PC-3 (cell line): Measurements from ENCODE around the gene CAB39L. TPM values are rescaled to one million over a fixed set of nuclear protein-coding genes. Genes with fewer than 3 reads are reported as not detected.

ENCODE experiments used
- ATAC-seq: fragments of 200-7000 bp; cut with Tn5 transposase; 2 replicates; pipeline ENCODE4 v1.9.1; 2020; ENCODE audit warnings: mild to moderate bottlenecking, moderate library complexity
- BruUV-seq: library from RNA; stranded (reverse); fragments of 400-500 nt; replicated peaks from 2 replicates; lab custom pipeline; 2021; lab: Mats Ljungman, UMichigan
- CTCF ChIA-PET: fragments of 300-600 bp; sonication (Branson Sonifier 250); formaldehyde crosslinking; loops from one replicate; lab custom pipeline; 2022; ENCODE audit warnings: antibody characterized with exemption; lab: Charles Lee
- POLR2A ChIA-PET: fragments of 300-600 bp; sonication (Branson Sonifier 250); formaldehyde crosslinking; loops from one replicate; lab custom pipeline; 2022; ENCODE audit warnings: antibody characterized with exemption; ENCODE audit not compliant: unreplicated experiment; lab: Charles Lee
- DNase-seq: peaks from one replicate; pipeline ENCODE4 v3.0.0-alpha.2; 2015
- H2AFZ ChIP-seq: fragments of 300-600 bp; sonication (generic); 2 replicates; pipeline ENCODE4 v1.6.0; 2016; ENCODE audit warnings: antibody characterized with exemption, low read length
- H3F3A ChIP-seq: fragments of 300-600 bp; sonication (generic); one replicate; pipeline ENCODE4 v1.6.0; 2017; ENCODE audit warnings: antibody characterized with exemption, low read length, control low read depth, mild to moderate bottlenecking; ENCODE audit not compliant: unreplicated experiment
- H3K27ac ChIP-seq: fragments of 300-600 bp; sonication (generic); 2 replicates; pipeline ENCODE4 v1.5.1; 2016; ENCODE audit warnings: mild to moderate bottlenecking, low read length
- H3K27me3 ChIP-seq: fragments of 300-600 bp; sonication (generic); 2 replicates; pipeline ENCODE4 v1.6.1; 2016; ENCODE audit warnings: low read length, mixed read lengths
- H3K36me3 ChIP-seq: fragments of 300-600 bp; sonication (generic); 2 replicates; pipeline ENCODE4 v1.6.1; 2016; ENCODE audit warnings: low read depth, mixed run types, low read length, mixed read lengths
- H3K4me1 ChIP-seq: fragments of 300-600 bp; sonication (generic); 2 replicates; pipeline ENCODE4 v1.5.1; 2016; ENCODE audit warnings: low read length; ENCODE audit not compliant: insufficient read depth
- H3K4me2 ChIP-seq: fragments of 300-600 bp; sonication (generic); 2 replicates; pipeline ENCODE4 v1.6.0; 2016; ENCODE audit warnings: low read length
- H3K4me3 ChIP-seq: fragments of 300-600 bp; sonication (generic); 2 replicates; pipeline ENCODE4 v1.5.1; 2016; ENCODE audit warnings: mild to moderate bottlenecking, low read length, mixed read lengths
- H3K79me2 ChIP-seq: fragments of 300-600 bp; sonication (generic); 2 replicates; pipeline ENCODE4 v1.6.1; 2017; ENCODE audit warnings: low read length, mixed read lengths
- H3K9ac ChIP-seq: fragments of 300-600 bp; sonication (generic); 2 replicates; pipeline ENCODE4 v1.6.0; 2016; ENCODE audit warnings: mild to moderate bottlenecking, low read length
- H3K9me2 ChIP-seq: fragments of 300-600 bp; sonication (generic); replicated peaks from 2 replicates; pipeline ENCODE4 v1.6.1; 2016; ENCODE audit warnings: mixed run types, low read length, mixed read lengths
- H3K9me3 ChIP-seq: fragments of 300-600 bp; sonication (generic); 2 replicates; pipeline ENCODE4 v1.6.1; 2016; ENCODE audit warnings: low read length, mixed read lengths
- H4K20me1 ChIP-seq: fragments of 300-600 bp; sonication (generic); 2 replicates; pipeline ENCODE4 v1.6.1; 2016; ENCODE audit warnings: low read length, mixed read lengths
- EZH2 ChIP-seq: fragments of 300-600 bp; sonication (generic); IDR thresholded peaks from one replicate; pipeline ENCODE4 v1.6.1; 2017; ENCODE audit warnings: antibody characterized with exemption, mild to moderate bottlenecking, low read length; ENCODE audit not compliant: unreplicated experiment
- EZH2phosphoT487 ChIP-seq: fragments of 300-600 bp; sonication (generic); IDR thresholded peaks from 2 replicates; pipeline ENCODE4 v1.6.1; 2018; ENCODE audit warnings: mild to moderate bottlenecking, antibody characterized with exemption, low read length, borderline replicate concordance
- intact Hi-C: fragments of 100-400 bp; cut with micrococcal nuclease; formaldehyde crosslinking; loops from 2 replicates; pipeline ENCODE4 v1.9.0; 2023
- total RNA-seq: library from RNA; depleted of rRNA; stranded (reverse); fragments of >200 nt; gene quantifications from 2 replicates; pipeline ENCODE4 v1.2.3, GENCODE V29; 2014
- TF ChIP-seq, protein P1 (sequence below): fragments of 300-600 bp; sonication (generic); conservative IDR thresholded peaks from 2 replicates; pipeline ENCODE4 v1.5.1; 2017; ENCODE audit warnings: antibody characterized with exemption, low read depth, mild to moderate bottlenecking, low read length

Gene CAB39L
- total RNA-seq, 1 experiment from 2014 or later: 1.8 TPM

DNA sequence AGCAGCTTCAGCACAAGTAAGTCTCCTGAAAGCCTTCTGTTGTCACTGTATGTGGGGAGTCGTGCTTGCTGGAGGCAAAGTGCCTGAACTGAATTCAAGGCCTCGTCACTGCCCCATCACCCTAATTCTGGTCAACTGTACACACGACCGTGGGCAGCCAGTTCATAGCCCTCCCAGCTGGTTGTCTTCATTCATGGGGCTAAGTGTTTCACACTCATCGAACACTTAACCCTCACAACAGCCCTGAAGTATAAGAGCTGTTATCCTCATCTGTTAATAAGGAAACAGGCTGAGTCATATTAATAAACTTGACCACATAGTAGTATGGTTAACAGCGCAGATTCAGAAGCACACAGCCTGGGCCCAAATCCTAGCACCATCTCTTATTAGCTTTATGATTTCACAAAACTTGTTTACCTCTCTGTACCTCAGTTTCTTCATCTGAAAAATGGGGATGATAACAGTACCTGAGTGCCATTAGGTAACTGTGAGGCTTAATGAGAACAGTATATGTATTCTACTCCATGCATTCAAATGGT, 129.5 kb downstream of the CAB39L start:
- ChIA-PET CTCF (interaction anchor here (1.0 kb wide), 2 partner anchors 122 to 129 kb away, joined by 3 to 11 read pairs; no protein-coding TSS in a partner anchor), POLR2A (no interaction called here)
- Histone ChIP-seq H4K20me1 (no peaks in the 10 kb centered on the region), H3K4me1 (peaks cover 17% of the 10 kb centered on the region), H3K27me3 (no peaks in the 10 kb centered on the region), H3F3A (no peaks in the 10 kb centered on the region), H2AFZ (peak overlapping the region; percentile 66; the same call in 1 of the 2 replicates), H3K9ac (peak overlapping the region; percentile 62), H3K9me3 (no peaks in the 10 kb centered on the region), H3K4me2 (peak overlapping the region; percentile 68), H3K36me3 (no peaks in the 10 kb centered on the region), H3K79me2 (no peaks in the 10 kb centered on the region), H3K9me2 (no peaks in the 10 kb centered on the region), H3K27ac (peak overlapping the region; percentile 85), H3K4me3 (no peak overlapping the region)
- DNase-seq (peak; percentile 32), ATAC-seq (peak; percentile 59)
- intact Hi-C loops: no loop called here
- no peak for TF ChIP-seq EZH2phosphoT487
- no peak for TF ChIP-seq EZH2
- no TSS peak for BruUV-seq

DNA sequence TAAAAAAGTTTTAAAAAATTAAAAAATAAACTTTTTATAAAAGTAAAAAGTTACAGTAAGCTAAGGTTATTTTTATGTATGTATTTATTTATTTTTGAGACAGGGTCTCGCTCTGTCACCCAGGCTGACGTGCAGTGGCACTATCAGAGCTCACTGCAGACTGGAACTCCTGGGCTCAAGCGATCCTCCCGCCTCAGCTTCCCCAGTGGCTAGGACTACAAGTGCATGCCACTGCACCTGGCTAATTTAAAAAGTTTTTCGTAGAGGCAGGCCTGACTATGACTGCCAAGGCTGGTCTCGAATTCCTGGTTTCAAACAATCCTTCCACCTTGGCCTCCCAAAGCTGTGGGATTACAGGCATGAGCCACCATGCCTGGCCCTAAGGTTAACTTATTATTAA, 132.0 kb downstream of the CAB39L start:
- Histone ChIP-seq H3K79me2 (no peaks in the 10 kb centered on the region), H3K4me1 (peaks cover 23% of the 10 kb centered on the region), H3K9me3 (no peaks in the 10 kb centered on the region), H4K20me1 (no peaks in the 10 kb centered on the region), H3K9ac (no peak overlapping the region), H3K4me3 (no peak overlapping the region), H3K9me2 (no peaks in the 10 kb centered on the region), H3K27me3 (no peaks in the 10 kb centered on the region), H3K27ac (no peak overlapping the region), H3K36me3 (no peaks in the 10 kb centered on the region), H3K4me2 (no peak overlapping the region), H2AFZ (no peak overlapping the region), H3F3A (no peaks in the 10 kb centered on the region)
- TF ChIP-seq EZH2phosphoT487: no peak
- TF ChIP-seq, protein P1, sequence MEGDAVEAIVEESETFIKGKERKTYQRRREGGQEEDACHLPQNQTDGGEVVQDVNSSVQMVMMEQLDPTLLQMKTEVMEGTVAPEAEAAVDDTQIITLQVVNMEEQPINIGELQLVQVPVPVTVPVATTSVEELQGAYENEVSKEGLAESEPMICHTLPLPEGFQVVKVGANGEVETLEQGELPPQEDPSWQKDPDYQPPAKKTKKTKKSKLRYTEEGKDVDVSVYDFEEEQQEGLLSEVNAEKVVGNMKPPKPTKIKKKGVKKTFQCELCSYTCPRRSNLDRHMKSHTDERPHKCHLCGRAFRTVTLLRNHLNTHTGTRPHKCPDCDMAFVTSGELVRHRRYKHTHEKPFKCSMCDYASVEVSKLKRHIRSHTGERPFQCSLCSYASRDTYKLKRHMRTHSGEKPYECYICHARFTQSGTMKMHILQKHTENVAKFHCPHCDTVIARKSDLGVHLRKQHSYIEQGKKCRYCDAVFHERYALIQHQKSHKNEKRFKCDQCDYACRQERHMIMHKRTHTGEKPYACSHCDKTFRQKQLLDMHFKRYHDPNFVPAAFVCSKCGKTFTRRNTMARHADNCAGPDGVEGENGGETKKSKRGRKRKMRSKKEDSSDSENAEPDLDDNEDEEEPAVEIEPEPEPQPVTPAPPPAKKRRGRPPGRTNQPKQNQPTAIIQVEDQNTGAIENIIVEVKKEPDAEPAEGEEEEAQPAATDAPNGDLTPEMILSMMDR: no peak
- TF ChIP-seq EZH2: no peak
- DNase-seq: no peak
- BruUV-seq: no TSS peak
- ChIA-PET CTCF (no interaction called here), POLR2A (no interaction called here)
- no peak for ATAC-seq
- intact Hi-C loops: no loop called here

DNA sequence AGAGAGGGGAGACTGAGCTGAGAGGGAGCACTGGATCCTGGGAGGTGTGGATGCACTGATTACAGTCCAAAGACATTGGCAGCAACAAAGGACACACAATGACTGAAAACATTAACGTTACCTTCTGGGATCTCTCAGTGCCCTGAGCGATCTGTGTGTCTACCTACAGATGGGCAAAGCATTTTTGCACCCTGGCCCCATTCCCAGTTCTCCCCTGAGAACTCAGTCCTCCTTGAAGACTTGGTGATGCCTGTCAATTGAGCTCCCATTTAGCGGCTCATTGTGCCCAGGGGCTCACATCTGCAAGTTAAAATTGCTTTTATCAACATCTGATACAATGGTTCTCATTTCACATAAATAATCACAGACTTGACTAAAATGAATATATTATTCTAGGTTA, 133.6 kb downstream of the CAB39L start:
- H3K27ac ChIP-seq: no peak overlapping the region
- no TSS peak for BruUV-seq
- no peaks in the 10 kb centered on the region for H3K36me3 ChIP-seq
- ChIA-PET CTCF (no interaction called here), POLR2A (no interaction called here)
- no peak overlapping the region for H3K4me2 ChIP-seq
- no peaks in the 10 kb centered on the region for H3K27me3 ChIP-seq
- no peaks in the 10 kb centered on the region for H3K9me3 ChIP-seq
- no peak overlapping the region for H2AFZ ChIP-seq
- H3F3A ChIP-seq: no peaks in the 10 kb centered on the region
- H3K79me2 ChIP-seq: no peaks in the 10 kb centered on the region
- DNase-seq (no peak), ATAC-seq (no peak)
- intact Hi-C loops: no loop called here
- H4K20me1 ChIP-seq: no peaks in the 10 kb centered on the region
- no peak overlapping the region for H3K4me3 ChIP-seq
- no peak overlapping the region for H3K9ac ChIP-seq
- peaks cover 23% of the 10 kb centered on the region for H3K4me1 ChIP-seq
- no peaks in the 10 kb centered on the region for H3K9me2 ChIP-seq
- TF ChIP-seq, protein P1: no peak
- TF ChIP-seq EZH2phosphoT487: no peak
- no peak for TF ChIP-seq EZH2
